ENCODE data around the gene SEPTIN2. TPM values are rescaled to one million over a fixed set of nuclear protein-coding genes. Genes with fewer than 3 reads are reported as not detected.

The SEPTIN2 gene
- total RNA-seq, 1 donor from 2014 or later: 139 TPM

DNA sequence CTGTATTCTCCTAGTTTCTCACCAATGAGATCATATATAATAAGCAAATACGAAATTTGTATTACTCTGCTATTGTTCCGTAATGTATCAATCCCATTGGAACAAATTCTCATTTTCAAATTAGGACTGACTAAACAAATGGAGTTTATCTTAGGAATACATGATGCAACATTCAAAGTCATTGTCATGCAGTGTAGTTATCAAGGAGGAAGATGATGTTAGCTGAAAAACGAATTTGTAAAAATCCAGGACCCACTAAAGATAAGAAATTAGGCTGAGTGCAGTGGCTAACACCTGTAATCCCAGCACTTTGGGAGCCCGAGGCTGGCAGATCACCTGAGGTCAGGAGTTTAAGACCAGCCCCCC, 14.9 kb downstream of the SEPTIN2 start:
- DNase-seq (no peak), ATAC-seq (ENCODE audit: poor library complexity) (no peak)
- intact Hi-C loops (cut with DNase I): no loop called here

DNA sequence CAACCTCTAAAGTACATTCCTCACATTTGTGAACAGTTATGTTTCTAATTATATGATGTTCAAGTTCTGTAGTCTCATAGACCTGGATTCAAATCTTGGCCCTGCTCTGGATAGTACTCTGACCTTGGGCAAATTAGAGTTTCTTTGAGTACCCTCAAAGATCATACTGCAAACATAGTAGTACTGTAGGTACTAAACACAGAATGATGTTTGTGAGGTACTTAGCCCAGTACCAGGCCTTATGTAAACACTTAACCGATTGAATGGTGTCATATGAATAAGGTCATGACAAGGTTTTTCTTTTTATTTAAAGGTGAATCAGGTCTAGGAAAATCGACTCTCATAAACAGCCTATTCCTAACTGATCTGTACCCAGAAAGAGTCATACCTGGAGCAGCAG, 19.1 kb downstream of the SEPTIN2 start:
- DNase-seq (no peak), ATAC-seq (ENCODE audit: poor library complexity) (no peak)
- intact Hi-C loops (cut with DNase I): no loop called here

DNA sequence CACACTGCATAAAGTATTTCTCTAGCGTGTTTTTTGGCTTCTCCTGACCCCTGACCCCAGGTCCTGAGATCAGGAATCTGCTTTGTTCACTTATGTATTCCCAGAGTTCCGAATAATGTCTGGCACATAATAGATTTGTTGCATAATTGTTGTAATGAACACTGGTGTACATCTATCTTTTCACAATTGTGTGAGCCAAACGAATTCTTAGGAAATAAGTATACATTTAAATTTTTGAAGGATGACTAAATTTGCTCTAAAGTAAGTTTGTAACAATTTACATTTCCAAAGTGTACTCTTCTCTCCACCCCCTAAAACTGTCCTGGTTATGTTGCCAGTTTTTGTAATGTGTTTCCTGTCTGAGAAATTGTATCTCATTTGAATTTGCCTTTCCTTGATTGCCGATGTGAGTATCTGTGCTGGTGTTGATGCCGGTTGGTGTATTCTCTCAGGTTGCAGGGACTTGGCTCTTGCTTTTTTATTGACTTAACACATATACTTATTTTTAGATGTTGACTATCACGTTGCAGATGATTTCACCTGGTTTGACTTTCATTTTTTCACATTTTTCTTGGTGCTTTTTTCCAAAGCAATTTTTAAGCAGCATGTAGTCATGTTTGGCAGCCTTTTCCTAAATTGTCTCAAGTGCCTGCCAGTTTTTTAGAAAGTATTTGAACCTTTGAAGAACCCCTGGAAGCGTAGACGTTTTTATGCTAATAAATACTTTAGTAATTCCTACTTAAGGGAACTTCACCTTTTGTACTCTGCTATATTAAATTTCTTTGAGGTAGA, 24.3 kb downstream of the SEPTIN2 start:
- no peak for ATAC-seq (ENCODE audit: poor library complexity)
- no peak for DNase-seq
- intact Hi-C loops (cut with DNase I): no loop called here

DNA sequence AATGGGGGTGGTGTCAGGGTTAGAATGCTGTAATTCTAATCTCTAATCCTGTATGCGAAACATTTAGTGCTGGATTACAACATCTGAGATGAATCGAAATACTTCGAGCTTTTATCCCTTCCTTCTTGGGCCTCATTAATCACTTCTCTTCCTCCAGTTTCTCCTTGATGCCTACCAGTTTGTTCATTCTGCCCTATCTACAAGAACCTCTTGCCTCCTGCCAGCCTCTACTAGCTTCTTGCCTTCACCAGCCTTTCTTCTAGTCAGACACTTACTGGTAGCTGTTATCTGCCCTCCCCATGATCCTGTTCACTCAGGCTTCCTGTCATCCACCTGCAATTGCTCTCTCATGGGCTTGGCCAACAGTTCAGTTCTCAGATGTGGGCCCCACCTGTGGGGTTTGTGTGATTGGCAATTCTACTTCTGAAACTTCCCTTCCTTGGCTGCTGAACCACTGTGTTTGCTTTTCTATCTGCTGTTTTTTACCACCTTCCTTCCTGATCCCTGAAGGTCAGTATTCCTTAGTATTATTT, 25.0 kb downstream of the SEPTIN2 start:
- no peak for ATAC-seq (ENCODE audit: poor library complexity)
- intact Hi-C loops (cut with DNase I): no loop called here

DNA sequence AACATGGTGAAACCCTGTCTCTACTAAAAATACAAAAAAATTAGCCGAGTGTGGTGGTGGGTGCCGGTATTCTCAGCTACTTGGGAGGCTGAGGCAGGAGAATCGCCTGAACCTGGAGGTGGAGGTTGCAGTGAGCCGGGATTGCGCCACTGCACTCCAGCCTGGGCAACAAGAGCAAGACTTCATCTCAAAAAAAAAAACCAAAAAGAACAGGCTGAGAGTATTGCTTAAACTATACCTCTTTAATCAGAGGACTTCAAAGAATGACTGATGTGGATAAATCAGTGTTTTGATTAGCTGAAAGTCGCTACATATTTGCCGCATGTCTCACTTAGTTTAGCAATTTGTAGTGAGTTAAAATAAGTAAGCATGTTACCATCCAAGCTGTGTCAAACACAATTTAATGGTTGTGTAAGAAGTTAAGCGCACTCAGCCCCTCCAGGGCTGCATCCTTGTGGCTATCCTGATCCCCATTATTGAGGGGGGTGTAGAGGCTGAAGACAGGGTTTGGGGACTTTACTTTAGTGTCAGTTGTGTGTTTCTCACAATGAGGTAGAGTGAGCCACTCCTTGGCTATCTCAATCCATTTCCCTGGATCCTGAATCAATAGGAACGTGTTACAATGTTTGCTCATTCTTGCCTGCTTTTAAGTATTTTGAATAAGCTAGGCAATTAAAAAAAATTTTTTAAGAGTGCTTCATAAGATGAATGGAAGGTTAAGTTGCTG, 29.4 kb downstream of the SEPTIN2 start:
- intact Hi-C loops (cut with DNase I): no loop called here
- ATAC-seq (ENCODE audit: poor library complexity): no peak
- DNase-seq: no peak

More for the DNA sequence above, 25.0 kb downstream of the SEPTIN2 start:
- DNase-seq: no peak

DNA sequence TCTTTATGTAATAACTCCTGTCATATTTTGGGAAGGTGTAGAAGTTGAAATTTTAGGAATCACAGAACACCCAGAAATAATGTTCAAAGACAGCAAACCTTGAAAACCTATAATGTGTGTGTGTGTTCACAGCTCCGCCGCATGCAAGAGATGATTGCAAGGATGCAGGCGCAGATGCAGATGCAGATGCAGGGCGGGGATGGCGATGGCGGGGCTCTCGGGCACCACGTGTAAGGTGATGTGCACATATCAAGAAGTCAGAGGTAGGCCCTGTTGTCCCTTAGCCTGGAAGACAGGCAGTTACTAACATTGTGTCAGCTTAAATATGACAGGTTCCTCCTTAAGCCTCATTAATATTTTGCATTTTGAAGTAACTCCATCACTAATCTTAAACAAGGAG, 34.2 kb downstream of the SEPTIN2 start:
- DNase-seq: no peak
- intact Hi-C loops (cut with DNase I): loop anchor here (5.0 kb wide), 1 partner anchor 33 kb away; the partner anchor contains the start of genes HDLBP and SEPTIN2
- ATAC-seq (ENCODE audit: poor library complexity): no peak

DNA sequence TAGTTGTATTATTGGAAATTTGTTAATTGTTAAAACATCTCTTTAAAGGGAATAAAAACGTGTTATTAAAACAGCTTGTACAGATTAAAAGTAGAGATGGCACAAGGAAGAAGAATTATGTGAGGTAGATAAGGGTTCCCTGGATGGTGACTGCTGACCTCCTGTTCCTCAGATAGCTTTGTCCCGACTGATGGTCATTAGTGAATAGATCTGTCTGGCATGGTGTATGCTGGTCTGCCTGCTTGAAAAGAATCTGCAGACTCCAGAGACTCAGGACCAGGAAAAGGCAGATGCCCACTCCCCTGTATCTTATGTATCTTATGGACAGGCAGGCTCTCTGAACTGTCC, 34.8 kb downstream of the SEPTIN2 start:
- ATAC-seq (ENCODE audit: poor library complexity) (no peak), DNase-seq (no peak)
- intact Hi-C loops (cut with DNase I): loop anchor here (5.0 kb wide), 1 partner anchor 33 kb away; the partner anchor contains the start of genes HDLBP and SEPTIN2

DNA sequence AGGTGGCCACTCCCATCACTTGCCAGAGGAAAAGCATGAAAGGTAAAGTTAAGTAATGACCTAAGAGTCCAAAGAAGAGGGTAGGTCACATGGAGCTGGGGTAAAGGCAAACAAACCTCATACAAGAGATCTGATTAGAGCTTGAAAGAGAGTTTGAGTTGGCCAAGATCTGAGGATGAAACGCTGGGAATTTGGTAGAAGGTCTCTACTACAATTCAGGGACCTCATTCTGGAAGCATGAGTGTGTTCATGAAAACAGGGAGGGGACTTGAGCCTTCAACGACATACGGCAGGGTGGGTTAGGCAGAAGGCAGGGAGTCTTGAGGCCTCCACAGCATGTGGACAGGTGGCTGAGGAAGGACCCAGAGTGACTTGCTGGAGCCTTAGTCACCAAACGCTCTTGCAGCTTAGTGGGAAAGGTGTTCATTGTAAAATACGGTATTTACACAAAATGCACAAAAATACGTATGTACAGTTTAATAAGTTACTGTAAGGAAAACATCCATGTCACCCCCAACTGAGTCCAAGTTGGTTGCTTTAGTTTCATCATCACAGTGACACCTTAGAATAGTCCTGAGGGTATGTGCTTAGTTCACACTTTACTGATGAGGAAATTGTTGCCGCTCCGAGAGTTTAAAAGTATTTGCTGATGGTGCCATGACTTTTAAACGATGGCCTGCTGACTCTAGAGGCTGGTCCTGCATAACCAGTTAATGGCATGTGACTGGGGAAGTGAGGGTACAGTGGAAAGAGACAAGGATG, 35.3 kb downstream of the SEPTIN2 start:
- no peak for ATAC-seq (ENCODE audit: poor library complexity)
- intact Hi-C loops (cut with DNase I): loop anchor here (5.0 kb wide), 1 partner anchor 34 kb away; the partner anchor contains the start of genes HDLBP and SEPTIN2
- no peak for DNase-seq

DNA sequence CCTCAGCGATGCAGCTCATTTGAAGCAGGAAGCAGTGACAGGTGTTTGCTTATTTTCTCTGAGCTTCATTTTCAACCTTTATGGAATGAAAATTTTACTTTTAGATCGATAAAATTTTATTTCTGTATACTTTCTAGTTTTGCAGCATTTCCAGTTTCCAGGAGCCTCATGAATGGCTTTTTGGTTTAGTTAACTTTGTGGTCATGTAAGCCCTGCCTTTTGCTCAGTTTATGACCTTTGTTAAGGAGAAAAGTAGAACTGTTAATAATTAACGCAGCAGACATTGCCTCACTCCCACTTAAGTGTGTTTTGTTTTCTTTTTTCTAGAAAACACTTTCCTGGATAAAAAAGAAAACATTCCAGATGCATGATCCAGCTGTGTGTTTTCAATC, 35.9 kb downstream of the SEPTIN2 start:
- ATAC-seq (ENCODE audit: poor library complexity) (no peak), DNase-seq (no peak)
- intact Hi-C loops (cut with DNase I): loop anchor here (5.0 kb wide), 1 partner anchor 34 kb away; the partner anchor contains the start of genes HDLBP and SEPTIN2

DNA sequence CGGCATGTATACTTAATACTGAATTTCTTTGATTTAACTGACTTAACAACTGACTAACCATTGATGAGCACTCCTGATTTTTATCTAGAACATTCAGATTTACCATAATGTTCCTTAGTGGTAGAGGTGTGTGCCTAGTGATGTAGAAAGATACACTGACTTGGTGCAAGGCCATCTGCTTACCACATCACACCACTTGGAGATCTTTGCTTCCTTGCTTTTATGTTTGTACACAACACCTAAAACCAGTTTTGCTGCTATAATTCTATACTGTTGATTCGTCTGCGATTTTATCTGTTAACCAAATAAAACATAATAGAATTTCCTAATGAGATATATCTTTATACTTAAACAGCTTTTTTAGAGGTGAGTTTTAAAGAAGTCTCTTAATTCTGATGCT, 36.5 kb downstream of the SEPTIN2 start:
- intact Hi-C loops (cut with DNase I): loop anchor here (5.0 kb wide), 1 partner anchor 35 kb away; the partner anchor contains the start of genes HDLBP and SEPTIN2
- ATAC-seq (ENCODE audit: poor library complexity) (no peak), DNase-seq (no peak)

DNA sequence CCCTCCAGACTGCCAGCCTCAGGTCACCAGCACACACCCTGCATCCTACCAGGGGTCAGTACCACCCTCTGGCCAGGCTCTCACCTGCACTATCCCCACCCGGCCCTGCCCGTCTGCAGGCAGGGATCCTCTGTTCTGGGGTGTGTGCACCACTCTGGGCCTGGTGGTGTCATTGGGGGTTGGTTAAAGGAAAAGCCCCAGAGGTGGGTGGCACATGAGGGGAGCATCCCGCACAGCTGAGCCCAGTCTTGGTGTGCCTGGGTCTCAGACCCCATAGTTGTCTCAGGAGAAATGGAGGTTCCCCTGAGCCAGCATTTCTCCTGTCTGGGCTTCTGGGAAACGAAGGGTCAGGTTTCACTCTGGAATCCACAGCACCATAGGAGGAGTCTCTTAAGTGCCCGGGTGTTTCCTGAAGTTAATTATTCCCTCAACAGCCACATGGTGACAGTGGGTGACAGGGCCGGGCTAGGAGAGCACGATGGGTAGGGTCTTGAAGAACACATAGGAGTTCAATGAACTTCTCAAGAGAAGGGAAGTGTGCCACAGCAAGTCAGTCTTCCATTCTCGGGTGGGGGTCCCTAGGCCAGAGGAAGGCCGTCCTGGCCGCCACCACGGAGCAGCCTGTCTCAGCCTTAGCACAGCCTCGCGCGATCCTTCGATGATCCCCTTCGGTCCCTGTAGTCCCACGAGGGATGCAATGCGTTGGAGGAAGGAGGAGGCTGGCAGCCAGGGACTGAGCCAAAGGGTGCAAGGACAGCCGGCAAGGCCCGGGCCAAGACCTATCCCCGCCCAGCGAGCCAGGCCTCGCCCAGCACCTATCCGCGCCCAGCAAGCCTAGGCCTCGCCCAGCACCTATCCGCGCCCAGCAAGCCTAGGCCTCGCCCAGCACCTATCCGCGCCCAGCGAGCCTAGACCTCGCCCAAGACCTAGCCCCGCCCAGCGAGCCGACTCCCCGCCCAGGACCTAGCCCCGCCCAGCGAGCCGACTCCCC, 39.2 kb downstream of the SEPTIN2 start:
- peak; percentile 94 for DNase-seq
- intact Hi-C loops (cut with DNase I): loop anchor here (5.0 kb wide), 1 partner anchor 38 kb away; the partner anchor contains the start of genes HDLBP and SEPTIN2
- ATAC-seq (ENCODE audit: poor library complexity): peak; percentile 63

DNA sequence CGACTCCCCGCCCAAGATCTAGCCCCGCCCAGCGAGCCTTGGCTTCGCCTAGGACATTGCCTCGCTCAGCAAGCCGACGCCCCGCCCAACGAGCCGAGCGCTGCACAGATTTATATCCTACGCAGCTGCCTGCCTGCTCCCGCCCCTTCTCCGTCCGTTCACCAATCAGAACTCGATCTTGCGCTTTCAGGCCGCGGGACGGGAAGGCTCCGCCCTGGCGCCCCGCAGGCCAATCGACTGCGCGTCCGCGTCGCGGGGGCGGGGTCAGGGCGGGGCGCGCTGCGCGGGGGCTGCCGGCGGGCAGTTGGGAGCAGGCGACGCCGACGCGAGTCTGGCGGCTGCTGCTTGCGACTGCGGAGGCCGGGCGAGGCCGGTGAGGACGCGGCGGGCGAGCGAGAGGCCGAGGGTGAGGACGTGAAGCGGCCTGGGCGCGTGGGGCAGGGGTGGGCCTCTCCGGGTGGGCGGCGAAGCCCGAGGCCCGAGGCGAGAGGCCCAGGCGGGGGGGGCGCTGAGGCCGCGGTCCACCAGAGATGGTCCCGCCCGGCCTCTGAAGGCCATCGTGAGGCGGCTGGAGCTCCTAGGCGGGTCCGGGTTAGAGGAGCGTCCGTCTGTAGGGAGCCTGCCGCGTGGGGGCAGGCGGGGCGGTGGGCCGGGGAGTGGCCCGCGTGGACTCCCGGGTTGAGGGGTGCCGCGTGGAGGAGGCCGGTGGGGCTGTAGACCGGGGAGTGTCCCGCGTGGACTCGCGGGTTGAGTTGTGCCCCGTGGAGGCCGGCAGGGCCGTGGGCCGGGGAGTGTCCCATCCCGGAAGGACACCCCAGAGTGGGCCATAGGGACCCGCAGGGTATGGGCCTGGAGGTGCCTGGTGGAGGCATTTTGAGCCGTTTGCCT, 40.5 kb downstream of the SEPTIN2 start, which contains the start of gene FARP2:
TSS of gene FARP2 (plus strand) at position 303 of the 888 bp plus-strand sequence. CDS start 16,823 bp downstream, outside the sequence.
- peak; percentile 95 for ATAC-seq (ENCODE audit: poor library complexity)
- DNase-seq: peak; percentile 100
- intact Hi-C loops (cut with DNase I): no loop called here

DNA sequence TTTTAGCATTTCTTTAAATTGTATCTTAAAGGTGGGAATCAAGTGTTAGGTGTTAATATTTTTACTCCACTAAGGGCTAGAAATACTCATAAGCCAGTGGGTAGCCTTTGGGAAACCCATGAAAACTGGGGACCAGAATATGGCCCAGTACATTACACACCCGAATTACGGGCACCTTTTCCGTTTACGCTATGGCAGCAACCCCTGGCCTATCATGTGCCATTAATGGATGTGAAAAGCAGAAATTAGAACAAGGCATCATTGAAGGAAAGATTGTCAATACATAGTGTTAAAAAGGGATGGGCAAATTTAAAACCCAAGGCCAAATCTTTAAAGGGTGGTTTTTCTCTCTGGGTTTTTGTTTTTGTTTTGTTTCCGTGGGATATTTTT, 41.1 kb downstream of the SEPTIN2 start:
- ATAC-seq (ENCODE audit: poor library complexity) (no peak), DNase-seq (no peak)
- intact Hi-C loops (cut with DNase I): no loop called here

DNA sequence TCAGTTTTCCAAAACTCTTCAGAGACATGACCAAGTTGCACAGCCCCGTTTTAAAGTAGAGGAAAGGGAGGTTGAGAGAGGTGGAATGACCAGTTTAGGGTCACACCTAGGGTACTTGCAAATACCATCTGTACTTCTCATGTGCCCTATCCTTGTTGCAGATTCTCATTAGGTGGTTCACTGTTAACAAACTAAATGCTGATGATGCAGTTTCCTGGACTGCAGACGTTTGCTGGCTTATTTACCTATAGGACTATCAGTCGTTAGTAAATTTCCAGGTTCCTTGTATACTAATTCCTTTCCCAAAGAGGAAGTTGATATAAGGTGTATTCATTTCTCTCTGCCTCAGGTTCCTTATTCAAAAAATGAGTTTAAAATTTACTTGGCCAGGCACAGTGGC, 41.8 kb downstream of the SEPTIN2 start:
- ATAC-seq (ENCODE audit: poor library complexity): no peak
- intact Hi-C loops (cut with DNase I): no loop called here
- no peak for DNase-seq

DNA sequence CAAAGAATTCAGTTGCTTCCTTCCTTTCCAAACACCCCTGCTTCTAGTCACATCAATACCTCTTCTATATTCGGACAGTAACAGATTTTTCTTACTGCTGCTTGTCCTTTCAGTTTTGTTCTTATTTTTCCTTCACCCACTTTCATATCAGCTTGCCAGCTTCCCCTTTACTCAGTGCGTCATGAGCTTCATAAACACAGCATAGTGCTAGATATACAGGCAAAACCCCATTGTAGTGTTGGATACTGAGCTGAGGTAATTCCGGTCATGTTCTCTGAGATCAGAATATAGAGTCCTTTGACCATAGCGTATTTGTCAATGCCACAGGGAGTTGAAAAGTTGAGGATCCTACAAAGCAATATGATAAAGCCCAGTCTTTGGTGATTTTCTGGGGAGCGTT, 42.7 kb downstream of the SEPTIN2 start:
- no peak for ATAC-seq (ENCODE audit: poor library complexity)
- intact Hi-C loops (cut with DNase I): no loop called here
- DNase-seq: no peak

DNA sequence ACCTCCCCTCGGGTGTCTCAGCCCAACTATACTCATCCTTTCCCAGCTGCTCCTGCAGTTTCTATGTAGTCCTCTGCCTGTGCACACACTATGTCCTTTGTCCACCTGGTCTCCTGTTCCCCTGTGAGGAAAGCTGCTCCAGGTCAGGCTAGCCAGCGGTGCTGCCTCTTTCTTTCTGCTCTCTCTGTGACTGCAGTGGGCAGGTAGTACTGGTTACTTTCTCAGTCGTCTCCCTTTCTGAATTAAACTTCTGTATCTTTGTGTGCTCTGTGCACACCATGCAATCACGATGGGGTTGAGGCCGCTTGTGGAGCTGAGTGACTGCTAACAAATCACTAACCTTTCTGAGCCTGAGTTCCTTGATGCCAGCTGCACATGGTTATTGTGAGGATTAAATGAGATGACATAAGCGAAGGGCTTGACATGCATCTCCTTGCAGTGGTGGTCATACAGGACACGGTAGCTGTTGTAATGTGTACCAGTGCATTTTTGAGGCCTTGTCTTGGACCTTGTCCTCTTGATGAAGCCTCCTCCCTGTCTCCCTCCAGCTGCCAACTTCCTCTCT, 43.8 kb downstream of the SEPTIN2 start:
- DNase-seq (no peak), ATAC-seq (ENCODE audit: poor library complexity) (no peak)
- intact Hi-C loops (cut with DNase I): no loop called here

Data from Right ventricle myocardium superior (tissue), 1 donor.